ENCODE data around the gene COBL. TPM values are rescaled to one million over a fixed set of nuclear protein-coding genes. Genes with fewer than 3 reads are reported as not detected.

Gene COBL
- total and polyA plus RNA-seq, 2 of the 8 experiments (the other 6 are each of a cell fraction or from before 2014, with no cell fraction given) = 13.8 to 40.4 TPM

DNA sequence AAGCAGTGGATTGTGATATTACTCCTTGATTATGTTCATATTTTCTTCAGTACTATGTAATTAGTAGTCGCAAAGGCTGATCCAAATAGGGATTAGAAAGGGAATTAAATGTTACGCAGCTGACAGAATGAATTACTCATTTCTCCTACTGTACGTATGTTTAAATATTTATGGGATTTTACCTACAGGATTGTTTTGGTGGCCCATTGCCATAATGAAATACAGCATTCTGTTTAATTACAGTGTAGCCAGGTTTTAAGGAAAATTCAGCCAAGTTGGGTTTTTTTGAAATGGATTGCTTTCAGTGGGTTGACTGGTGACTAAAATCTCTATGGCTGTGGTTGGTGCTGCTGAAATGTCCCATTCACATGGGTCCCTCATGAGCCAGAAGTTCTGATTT, 336.2 kb downstream of the COBL start:
- Histone ChIP-seq H3K4ac (replicated peaks; ENCODE audit: insufficient read length, low read depth, low read length) (no peak overlapping the region), H3K56ac (replicated peaks; ENCODE audit: insufficient read length, low read depth, low read length) (no peak overlapping the region), H3K79me1 (ENCODE audit: low read depth, low read length) (no peaks in the 10 kb centered on the region), H2AFZ (ENCODE audit: low read length) (no peak overlapping the region), H4K5ac (ENCODE audit: insufficient read length, low read depth, low read length) (no peak overlapping the region), H3K27me3 (replicated peaks in 1 of 4; ENCODE audit: control insufficient read depth in 3 of 4, extremely low read depth in 1 of 4, insufficient read depth in 3 of 4, low read length in 3 of 4) (no peaks in the 10 kb centered on the region; a peak in 1 of 7 replicates), H4K20me1 (replicated peaks in 1 of 2; ENCODE audit: control insufficient read depth in 1 of 2, insufficient read depth in 2 of 2, low read length in 2 of 2) (no peaks in the 10 kb centered on the region), H2BK5ac (ENCODE audit: low read depth, low read length) (no peak overlapping the region), H2BK12ac (ENCODE audit: low read depth, low read length) (no peak overlapping the region), H3K23me2 (ENCODE audit: low read depth, low read length) (no peaks in the 10 kb centered on the region; the same call in 1 of the 2 replicates), H2AK5ac (ENCODE audit: low read depth, low read length) (no peak overlapping the region), H3K4me3 (ENCODE audit: extremely low read depth in 1 of 4, insufficient read depth in 2 of 4, low read depth in 3 of 4, low read length in 4 of 4) (no peak overlapping the region), H3K79me2 (ENCODE audit: control insufficient read depth in 1 of 2, insufficient read depth in 2 of 2, low read length in 2 of 2) (no peaks in the 10 kb centered on the region), H3K27ac (ENCODE audit: low read depth, low read length) (no peak overlapping the region), H3K14ac (ENCODE audit: insufficient read length) (no peak overlapping the region), H3K9me3 (ENCODE audit: insufficient read depth in 2 of 2, low read depth in 1 of 2, low read length in 1 of 2) (no peaks in the 10 kb centered on the region), H4K91ac (replicated peaks; ENCODE audit: insufficient read length, low read length) (no peak overlapping the region), H2BK20ac (ENCODE audit: low read length) (no peak overlapping the region), H2BK120ac (replicated peaks; ENCODE audit: low read depth, low read length) (no peak overlapping the region), H3K18ac (ENCODE audit: extremely low read depth, low read length) (no peak overlapping the region), H3K36me3 (ENCODE audit: control insufficient read depth in 2 of 4, insufficient read depth in 4 of 4, low read length in 3 of 4) (no peaks in the 10 kb centered on the region), H3K9ac (replicated peaks in 1 of 4; ENCODE audit: extremely low read depth in 1 of 4, low read depth in 3 of 4, low read length in 3 of 4) (no peak overlapping the region), H3K4me2 (ENCODE audit: insufficient read depth in 1 of 2, low read depth in 2 of 2, low read length in 2 of 2) (no peak overlapping the region), H2BK15ac (ENCODE audit: low read length) (no peak overlapping the region), H3K4me1 (replicated peaks in 1 of 4; ENCODE audit: control insufficient read depth in 3 of 4, insufficient read depth in 4 of 4, low read length in 3 of 4) (peaks cover 0 to 9% (median 6%) of the 10 kb centered on the region in 4 experiments; a peak in 6 of 7 replicates), H3K23ac (ENCODE audit: insufficient read length) (no peak overlapping the region), H4K8ac (ENCODE audit: extremely low read depth, insufficient read depth, low read length) (no peak overlapping the region)
- DNase-seq (ENCODE audit: low read depth in 1 of 2, low spot score in 2 of 2) (no peak), FAIRE-seq (no peak)
- ChIA-PET CTCF (ENCODE audit: partially characterized antibody) (interaction anchor here (1.0 to 1.6 kb wide), 7 partner anchors 20 to 505 kb away, joined by 3 to 4 read pairs (median 3); no protein-coding TSS in a partner anchor), POLR2A (ENCODE audit: partially characterized antibody) (no interaction called here)
- 93% methylated on average over 3 of the region's 3 CpGs; no CpG with 5 or more reads in 1 of the 2 experiments for WGBS, 2 experiments (ENCODE audit: extremely low coverage in 1 of 2, insufficient coverage in 1 of 2, insufficient read length in 1 of 2, insufficient replicate concordance in 2 of 2, low coverage in 1 of 2, low lambda C conversion rate in 2 of 2, missing lambda C conversion rate in 1 of 2)
- TF ChIP-seq BACH1 (IDR thresholded peaks at IDR 0.05; ENCODE audit: low read length) = no peak
- TF ChIP-seq EGR1 (IDR thresholded peaks at IDR 0.05; ENCODE audit: borderline replicate concordance, low read depth, low read length) = no peak
- TF ChIP-seq KDM4A (IDR thresholded peaks at IDR 0.05; ENCODE audit: low read depth, low read length, severe bottlenecking) = no peak
- no peak for TF ChIP-seq YY1 (IDR thresholded peaks at IDR 0.05; ENCODE audit: low read depth, low read length)
- no peak for TF ChIP-seq TAF7 (optimal IDR thresholded peaks at IDR 0.05; ENCODE audit: borderline replicate concordance, low read depth, low read length)
- no peak for TF ChIP-seq POLR2AphosphoS5 (IDR thresholded peaks at IDR 0.05; ENCODE audit: low read depth, low read length)
- no peak for TF ChIP-seq CHD2 (IDR thresholded peaks at IDR 0.05; ENCODE audit: low read length)
- TF ChIP-seq GTF2F1 (IDR thresholded peaks at IDR 0.05; ENCODE audit: borderline replicate concordance, low read depth, low read length) = no peak
- no peak for TF ChIP-seq HDAC6 (IDR thresholded peaks at IDR 0.05; ENCODE audit: low read depth, low read length)
- TF ChIP-seq EP300 (IDR thresholded peaks at IDR 0.05; ENCODE audit: borderline replicate concordance in 1 of 2, low read depth in 2 of 2, low read length in 2 of 2) = no peak
- TF ChIP-seq, protein P1, sequence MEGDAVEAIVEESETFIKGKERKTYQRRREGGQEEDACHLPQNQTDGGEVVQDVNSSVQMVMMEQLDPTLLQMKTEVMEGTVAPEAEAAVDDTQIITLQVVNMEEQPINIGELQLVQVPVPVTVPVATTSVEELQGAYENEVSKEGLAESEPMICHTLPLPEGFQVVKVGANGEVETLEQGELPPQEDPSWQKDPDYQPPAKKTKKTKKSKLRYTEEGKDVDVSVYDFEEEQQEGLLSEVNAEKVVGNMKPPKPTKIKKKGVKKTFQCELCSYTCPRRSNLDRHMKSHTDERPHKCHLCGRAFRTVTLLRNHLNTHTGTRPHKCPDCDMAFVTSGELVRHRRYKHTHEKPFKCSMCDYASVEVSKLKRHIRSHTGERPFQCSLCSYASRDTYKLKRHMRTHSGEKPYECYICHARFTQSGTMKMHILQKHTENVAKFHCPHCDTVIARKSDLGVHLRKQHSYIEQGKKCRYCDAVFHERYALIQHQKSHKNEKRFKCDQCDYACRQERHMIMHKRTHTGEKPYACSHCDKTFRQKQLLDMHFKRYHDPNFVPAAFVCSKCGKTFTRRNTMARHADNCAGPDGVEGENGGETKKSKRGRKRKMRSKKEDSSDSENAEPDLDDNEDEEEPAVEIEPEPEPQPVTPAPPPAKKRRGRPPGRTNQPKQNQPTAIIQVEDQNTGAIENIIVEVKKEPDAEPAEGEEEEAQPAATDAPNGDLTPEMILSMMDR (IDR thresholded peaks at IDR 0.05; ENCODE audit: control extremely low read depth in 1 of 3, insufficient read depth in 1 of 3, low read depth in 1 of 3, low read length in 3 of 3) = no peak
- no peak for TF ChIP-seq PHF8 (conservative IDR thresholded peaks at IDR 0.05; ENCODE audit: low read depth, low read length)
